GM19025 (cell line): ENCODE measurements around the gene RMDN2.

Experiments
- ATAC-seq: cut with Tn5 transposase; IDR thresholded peaks from one replicate; pipeline ENCODE4 v1.9.1; 2021; ENCODE audit warnings: mild to moderate bottlenecking, low read depth, moderate library complexity; ENCODE audit not compliant: unreplicated experiment

The RMDN2 gene

GRCh38 chr2:38037325-38037724 is 112.2 kb downstream of the RMDN2 start:
- no peak for ATAC-seq

GRCh38 chr2:38037757-38038621 is 112.9 kb downstream of the RMDN2 start:
- peak; percentile 76 for ATAC-seq

- ATAC-seq = no peak
Measured at GRCh38 chr2:38038682-38039081, 113.6 kb downstream of the RMDN2 start.

- no peak for ATAC-seq
Measured at GRCh38 chr2:38039121-38039910, 114.2 kb downstream of the RMDN2 start.

- no peak for ATAC-seq
Measured at GRCh38 chr2:38045811-38046210, 120.7 kb downstream of the RMDN2 start.

- no peak for ATAC-seq
Measured at GRCh38 chr2:38056216-38056615, 131.1 kb downstream of the RMDN2 start.

GRCh38 chr2:38057651-38058410 is 132.7 kb downstream of the RMDN2 start:
- ATAC-seq = no peak

- no peak for ATAC-seq
Measured at GRCh38 chr2:38060236-38061018, 135.3 kb downstream of the RMDN2 start.

GRCh38 chr2:38064801-38065501 is 139.9 kb downstream of the RMDN2 start:
- ATAC-seq = no peak

GRCh38 chr2:38065502-38066135 is 140.5 kb downstream of the RMDN2 start:
- no peak for ATAC-seq

- no peak for ATAC-seq
Measured at GRCh38 chr2:38066421-38067115, 141.5 kb downstream of the RMDN2 start.
